ENCODE data around the gene ZSWIM3.

Gene ZSWIM3

DNA sequence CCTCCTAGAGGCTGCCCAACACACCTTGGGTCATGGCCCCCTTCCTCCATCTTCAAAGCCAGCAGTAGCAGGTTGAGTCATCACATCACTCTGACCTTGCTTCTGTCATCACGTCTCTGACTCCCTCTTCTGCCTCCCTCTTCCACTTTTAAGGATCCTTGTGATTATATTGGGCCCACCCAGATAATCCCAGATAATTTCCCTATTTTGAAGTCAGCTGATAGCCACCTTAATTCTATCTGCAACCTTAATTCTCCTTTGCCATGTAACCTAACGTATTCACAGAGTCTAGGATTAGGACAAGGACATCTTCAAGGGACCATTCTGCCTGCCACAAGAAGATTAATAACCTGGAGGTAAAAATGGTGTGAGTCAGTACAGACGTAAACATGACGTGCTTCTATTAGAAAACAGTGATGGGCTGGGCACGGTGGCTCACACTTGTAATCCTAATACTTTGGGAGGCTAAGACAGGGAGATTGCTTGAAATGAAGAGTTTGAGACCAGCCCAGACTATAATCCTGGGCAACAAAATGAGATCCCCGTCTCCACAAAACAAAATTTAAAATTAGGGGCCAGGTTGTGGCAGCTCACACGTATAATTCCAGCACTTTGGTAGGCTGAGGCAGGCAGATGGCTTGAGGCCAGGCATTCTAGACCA is 3.3 kb downstream of the ZSWIM3 start:
- Histone ChIP-seq H3K27me3 (ENCODE audit: insufficient read depth, low read length, poor library complexity) (no peaks in the 10 kb centered on the region), H3K4me3 (ENCODE audit: low read depth in 1 of 2, low read length in 2 of 2) (no peak overlapping the region), H3K36me3 (ENCODE audit: insufficient read depth, low read length) (peaks cover 3% of the 10 kb centered on the region; the same call in 1 of the 2 replicates), H3K27ac (ENCODE audit: low read length) (no peak overlapping the region), H3K79me2 (ENCODE audit: insufficient read depth, low read length) (peaks cover 36% of the 10 kb centered on the region), H4K20me1 (ENCODE audit: insufficient read depth, low read length) (no peaks in the 10 kb centered on the region), H3K9ac (ENCODE audit: low read depth, low read length) (no peak overlapping the region), H3K4me1 (ENCODE audit: insufficient read depth, low read length) (peaks cover 32% of the 10 kb centered on the region), H3K9me3 (ENCODE audit: insufficient read depth, low read length, severe bottlenecking) (no peaks in the 10 kb centered on the region), H2AFZ (ENCODE audit: low read depth, low read length) (no peak overlapping the region), H3K4me2 (ENCODE audit: insufficient read depth, low read length) (no peak overlapping the region)
- DNase-seq (no peak), ATAC-seq (ENCODE audit: insufficient read depth, low read depth) (no peak)
- TF ChIP-seq EZH2 (IDR thresholded peaks at IDR 0.05; ENCODE audit: borderline replicate concordance, low read depth, low read length, severe bottlenecking): no peak
- no peak for TF ChIP-seq CTCF (IDR thresholded peaks at IDR 0.05; ENCODE audit: borderline replicate concordance, extremely low read depth, low read length, poor library complexity, severe bottlenecking)

- no peak for TF ChIP-seq EZH2 (IDR thresholded peaks at IDR 0.05; ENCODE audit: borderline replicate concordance, low read depth, low read length, severe bottlenecking)
- TF ChIP-seq CTCF (IDR thresholded peaks at IDR 0.05; ENCODE audit: borderline replicate concordance, extremely low read depth, low read length, poor library complexity, severe bottlenecking): no peak
- no peak overlapping the region for H3K4me2 ChIP-seq (ENCODE audit: insufficient read depth, low read length)
- H3K27ac ChIP-seq (ENCODE audit: low read length): no peak overlapping the region
Observed at GRCh38 chr20:45861221-45862075, 4.0 kb downstream of the ZSWIM3 start.

DNA sequence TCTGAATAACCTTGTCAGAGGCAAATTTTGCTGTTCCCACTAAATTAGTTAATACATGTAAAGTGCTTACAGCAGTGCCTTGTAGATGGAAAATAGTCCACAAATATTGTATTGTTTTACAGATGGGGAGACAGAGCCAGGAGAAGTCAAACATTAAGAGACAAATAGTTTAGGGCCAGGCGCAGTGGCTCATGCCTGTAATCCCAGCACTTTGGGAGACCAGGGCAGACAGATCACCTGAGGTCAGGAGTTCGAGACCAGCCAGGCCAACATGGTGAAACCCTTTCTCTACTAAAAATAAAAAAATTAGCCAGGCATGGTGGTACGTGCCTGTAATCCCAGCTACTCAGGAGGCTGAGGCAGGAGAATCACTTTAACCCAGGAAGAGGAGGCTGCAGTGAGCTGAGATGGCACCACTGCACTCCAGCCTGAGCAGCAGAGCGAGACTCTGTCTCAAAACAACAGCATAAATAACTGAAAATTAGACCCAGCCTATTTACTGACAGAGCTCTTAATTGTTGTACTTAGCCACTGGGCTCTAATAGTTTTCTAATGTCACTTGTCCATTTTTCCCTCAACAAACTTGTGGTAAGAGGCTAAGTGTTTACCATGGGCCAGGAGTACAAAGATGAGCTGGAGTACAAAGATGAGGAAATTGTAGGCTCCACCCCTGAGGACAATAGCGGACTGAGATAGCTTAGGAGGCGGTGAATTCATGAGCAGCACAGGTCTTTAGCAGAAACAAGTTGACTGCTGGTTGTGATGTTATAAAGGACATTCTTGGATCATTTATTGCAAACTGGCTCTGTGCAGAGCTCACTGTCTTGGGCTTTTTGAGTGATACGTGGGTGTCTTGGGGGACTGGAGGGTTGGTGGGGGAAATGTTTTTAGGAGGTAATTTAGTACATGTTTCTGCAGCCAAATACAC is 6.4 kb downstream of the ZSWIM3 start:
- peaks cover 8% of the 10 kb centered on the region for H3K79me2 ChIP-seq (ENCODE audit: insufficient read depth, low read length)
- no peaks in the 10 kb centered on the region for H4K20me1 ChIP-seq (ENCODE audit: insufficient read depth, low read length)
- no peak for TF ChIP-seq EZH2 (IDR thresholded peaks at IDR 0.05; ENCODE audit: borderline replicate concordance, low read depth, low read length, severe bottlenecking)
- no peak for TF ChIP-seq CTCF (IDR thresholded peaks at IDR 0.05; ENCODE audit: borderline replicate concordance, extremely low read depth, low read length, poor library complexity, severe bottlenecking)
- no peak overlapping the region for H3K4me2 ChIP-seq (ENCODE audit: insufficient read depth, low read length)
- H3K27me3 ChIP-seq (ENCODE audit: insufficient read depth, low read length, poor library complexity): no peaks in the 10 kb centered on the region
- H3K4me3 ChIP-seq (ENCODE audit: low read depth in 1 of 2, low read length in 2 of 2): no peak overlapping the region
- DNase-seq: no peak
- H2AFZ ChIP-seq (ENCODE audit: low read depth, low read length): no peak overlapping the region
- no peak for ATAC-seq (ENCODE audit: insufficient read depth, low read depth)
- H3K9ac ChIP-seq (ENCODE audit: low read depth, low read length): no peak overlapping the region
- H3K9me3 ChIP-seq (ENCODE audit: insufficient read depth, low read length, severe bottlenecking): no peaks in the 10 kb centered on the region
- H3K36me3 ChIP-seq (ENCODE audit: insufficient read depth, low read length): no peaks in the 10 kb centered on the region
- H3K4me1 ChIP-seq (ENCODE audit: insufficient read depth, low read length): peaks cover 8% of the 10 kb centered on the region
- no peak overlapping the region for H3K27ac ChIP-seq (ENCODE audit: low read length)

More at GRCh38 chr20:45861221-45862075, 4.0 kb downstream of the ZSWIM3 start:
- Histone ChIP-seq H3K9me3 (ENCODE audit: insufficient read depth, low read length, severe bottlenecking) (no peaks in the 10 kb centered on the region), H2AFZ (ENCODE audit: low read depth, low read length) (no peak overlapping the region), H3K9ac (ENCODE audit: low read depth, low read length) (no peak overlapping the region), H4K20me1 (ENCODE audit: insufficient read depth, low read length) (no peaks in the 10 kb centered on the region), H3K27me3 (ENCODE audit: insufficient read depth, low read length, poor library complexity) (no peaks in the 10 kb centered on the region), H3K4me1 (ENCODE audit: insufficient read depth, low read length) (peaks cover 24% of the 10 kb centered on the region), H3K4me3 (ENCODE audit: low read depth in 1 of 2, low read length in 2 of 2) (no peak overlapping the region), H3K79me2 (ENCODE audit: insufficient read depth, low read length) (peaks cover 28% of the 10 kb centered on the region), H3K36me3 (ENCODE audit: insufficient read depth, low read length) (peaks cover 3% of the 10 kb centered on the region; the same call in 1 of the 2 replicates)
- no peak for DNase-seq
- no peak for ATAC-seq (ENCODE audit: insufficient read depth, low read depth)

Measured in DND-41 (cell line).